HepG2 (cell line): ENCODE results near the gene NFIL3. TPM values are rescaled to one million over a fixed set of nuclear protein-coding genes. Genes with fewer than 3 reads are reported as not detected.

Source experiments
- ATAC-seq: fragments of 200-7000 bp; cut with Tn5 transposase; 3 replicates; pipeline ENCODE4 v1.9.1; 2020; ENCODE audit warnings: mild to moderate bottlenecking, moderate library complexity
- BruUV-seq: library from RNA; stranded (reverse); fragments of 400-500 nt; replicated peaks from 2 replicates; lab custom pipeline; 2021; lab: Mats Ljungman, UMichigan
- CTCF ChIA-PET: fragments of 300-600 bp; formaldehyde crosslinking; extraction: SDS; loops from one replicate; lab custom pipeline; 2021; ENCODE audit warnings: low total read pairs, inconsistent platforms, low intra/inter-chr PET ratio; lab: Yijun Ruan, JAX
- POLR2A ChIA-PET: fragments of 350-600 bp; sonication (Branson Sonifier 250); formaldehyde crosslinking; loops from one replicate; lab custom pipeline; 2020; ENCODE audit warnings: antibody characterized with exemption, inconsistent platforms; lab: Yijun Ruan, JAX
- DNase-seq: peaks from one replicate; pipeline ENCODE4 v3.0.0-alpha.2; 2015; ENCODE audit warnings: low spot score
- FAIRE-seq: peaks from 3 replicates; lab custom pipeline; 2011; peaks lifted over from hg19 to GRCh38; lab: Jason Lieb, UNC
- H2AFZ ChIP-seq: one replicate; pipeline ENCODE4 v1.6.1; 2011; ENCODE audit warnings: low read length, inconsistent platforms
- H3K27ac ChIP-seq: fragments of 300-600 bp; 3 replicates; pipeline ENCODE4 v1.8.0; 2011; ENCODE audit warnings: mixed run types, mild to moderate bottlenecking, mixed read lengths, low read length, inconsistent platforms; ENCODE audit not compliant: insufficient read depth; ENCODE audit errors: extremely low read length
- H3K27me3 ChIP-seq, 2 experiments: fragments of 200-600 bp in 1 of 2; 2 replicates in 1 of 2; 3 replicates in 1 of 2; pipeline versions ENCODE4 v1.6.0 to v1.8.0; 2011; ENCODE audit warnings: low read length in 2 of 2, mild to moderate bottlenecking in 2 of 2, moderate library complexity in 2 of 2, inconsistent platforms in 1 of 2; ENCODE audit not compliant: insufficient read depth in 2 of 2, control insufficient read depth in 1 of 2
- H3K36me3 ChIP-seq, 2 experiments: fragments of 200-600 bp in 1 of 2; replicated peaks in 1 of 2; 2 replicates in 1 of 2; 3 replicates in 1 of 2; pipeline versions ENCODE4 v1.5.1 to v1.8.0; 2011; ENCODE audit warnings: low read length in 2 of 2, inconsistent platforms in 1 of 2; ENCODE audit not compliant: insufficient read depth in 2 of 2, control insufficient read depth in 1 of 2
- H3K4me1 ChIP-seq: 2 replicates; pipeline ENCODE4 v1.5.1; 2012; ENCODE audit warnings: low read length, inconsistent platforms; ENCODE audit not compliant: insufficient read depth
- H3K4me2 ChIP-seq: 2 replicates; pipeline ENCODE4 v1.6.0; 2011; ENCODE audit warnings: low read depth, low read length, inconsistent platforms
- H3K4me3 ChIP-seq, 3 experiments: fragments of 200-600 bp in 1 of 3; sonication (generic), shearing (Covaris generic) in 1 of 3; replicated peaks in 1 of 3; 2 replicates each; pipeline ENCODE4 v1.5.1; 2011 to 2016; ENCODE audit warnings: low read length in 3 of 3, inconsistent platforms in 2 of 3, low read depth in 2 of 3, mild to moderate bottlenecking in 2 of 3, control low read depth in 1 of 3, mixed read lengths in 1 of 3; ENCODE audit not compliant: insufficient read depth in 1 of 3
- H3K79me2 ChIP-seq: one replicate; pipeline ENCODE4 v1.6.1; 2011; ENCODE audit warnings: low read length, inconsistent platforms; ENCODE audit not compliant: insufficient read depth
- H3K9ac ChIP-seq: 2 replicates; pipeline ENCODE4 v1.6.0; 2011; ENCODE audit warnings: mild to moderate bottlenecking, low read depth, low read length, inconsistent platforms; ENCODE audit not compliant: insufficient read depth
- H3K9me3 ChIP-seq: 2 replicates; pipeline ENCODE4 v1.5.1; 2012; ENCODE audit warnings: mild to moderate bottlenecking, low read length
- H4K20me1 ChIP-seq: 2 replicates; pipeline ENCODE4 v1.6.0; 2011; ENCODE audit warnings: inconsistent platforms, mild to moderate bottlenecking, low read length, moderate library complexity; ENCODE audit not compliant: insufficient read depth
- CBFB ChIP-seq: sonication (generic); formaldehyde crosslinking; IDR thresholded peaks from 2 replicates; pipeline ENCODE4 v1.4.0; 2020; ENCODE audit warnings: missing genetic modification reagents
- DNMT1 ChIP-seq: sonication (generic); formaldehyde crosslinking; IDR thresholded peaks from 2 replicates; pipeline ENCODE4 v1.5.1; 2020; ENCODE audit warnings: mild to moderate bottlenecking, missing genetic modification reagents
- KDM3A ChIP-seq: IDR thresholded peaks from 2 replicates; pipeline ENCODE4 v1.6.1; 2018; ENCODE audit warnings: low read depth, missing compliant biosample characterization
- NCOA1 ChIP-seq: sonication (generic); formaldehyde crosslinking; IDR thresholded peaks from 2 replicates; pipeline ENCODE4 v1.9.0; 2021; ENCODE audit warnings: missing genetic modification reagents
- PAWR ChIP-seq: sonication (generic); formaldehyde crosslinking; IDR thresholded peaks from 2 replicates; pipeline ENCODE4 v1.4.0; 2020; ENCODE audit warnings: missing genetic modification reagents, mild to moderate bottlenecking, borderline replicate concordance
- TAF1 ChIP-seq: sonication (generic); formaldehyde crosslinking; IDR thresholded peaks from 2 replicates; pipeline ENCODE4 v1.4.0; 2020; ENCODE audit warnings: missing genetic modification reagents
- ZKSCAN1 ChIP-seq: fragments of 150-350 bp; IDR thresholded peaks from 2 replicates; pipeline ENCODE4 v1.6.1; 2014; ENCODE audit warnings: low read length
- ZNF101 ChIP-seq: sonication (generic); formaldehyde crosslinking; IDR thresholded peaks from 2 replicates; pipeline ENCODE4 v1.4.0; 2020; ENCODE audit warnings: mild to moderate bottlenecking, low read depth, missing genetic modification reagents, borderline replicate concordance
- ZNF577 ChIP-seq: sonication (generic); formaldehyde crosslinking; IDR thresholded peaks from 2 replicates; pipeline ENCODE4 v1.4.0; 2020; ENCODE audit warnings: mild to moderate bottlenecking, low read depth, missing genetic modification reagents, borderline replicate concordance
- ZNF746 ChIP-seq: sonication (generic); formaldehyde crosslinking; IDR thresholded peaks from 2 replicates; pipeline ENCODE4 v1.8.0; 2022; ENCODE audit warnings: mild to moderate bottlenecking, missing genetic modification reagents
- WGBS: methylation state at CpG from one replicate; pipeline ENCODE4 v1.1.6; 2017; ENCODE audit warnings: low lambda C conversion rate; 5-methylcytosine and 5-hydroxymethylcytosine counted together
- in situ Hi-C: cut with HindIII; loops from 2 replicates; pipeline ENCODE4 v1.10.0; 2017; ENCODE audit warnings: low pct_unique_long_range_greater_than_20kb; ENCODE audit not compliant: extremely low pct_ligation_motif_present
- intact Hi-C: fragments of 100-400 bp; cut with micrococcal nuclease; formaldehyde crosslinking; loops from one replicate; pipeline ENCODE4 v1.10.0; 2022; ENCODE audit not compliant: unreplicated experiment
- polyA plus RNA-seq, 8 experiments: library from polyadenylated mRNA; depleted of rRNA in 3 of 8; stranded (reverse) in 7 of 8; unstranded in 1 of 8; fragments of >200 nt; fragmentation: Illumina TruSeq in 4 of 8; extraction: Trizol in 4 of 8; gene quantifications; 2 replicates each; pipeline versions ENCODE4 v1.2.1 to v1.2.3, GENCODE V29; 2011 to 2016; ENCODE audit warnings: low read depth in 4 of 8, missing spikeins in 1 of 8, mixed read lengths in 1 of 8; ENCODE audit not compliant: insufficient read depth in 1 of 8
- total RNA-seq, 5 experiments: library from RNA; depleted of rRNA; stranded (reverse); fragments of >200 nt; fragmentation: Illumina TruSeq; extraction: Trizol; gene quantifications; 2 replicates each; pipeline ENCODE4 v1.2.3, GENCODE V29; 2016; ENCODE audit warnings: low read depth in 1 of 5
- TF ChIP-seq, protein P1 (sequence below): sonication (generic); formaldehyde crosslinking; IDR thresholded peaks from 2 replicates; pipeline ENCODE4 v1.8.1; 2023; ENCODE audit warnings: missing genetic modification reagents, inconsistent platforms, borderline replicate concordance
- TF ChIP-seq, protein P2 (sequence below): sonication (generic); formaldehyde crosslinking; IDR thresholded peaks from 2 replicates; pipeline ENCODE4 v1.4.0; 2020; ENCODE audit warnings: mild to moderate bottlenecking, missing genetic modification reagents
- TF ChIP-seq, protein P3 (sequence below): IDR thresholded peaks from 2 replicates; pipeline ENCODE4 v1.6.1; 2018; ENCODE audit warnings: missing genetic modification reagents
- TF ChIP-seq, protein P4 (sequence below): sonication (generic); formaldehyde crosslinking; IDR thresholded peaks from 2 replicates; pipeline ENCODE4 v1.4.0; 2020; ENCODE audit warnings: mild to moderate bottlenecking, missing genetic modification reagents

The NFIL3 gene
- total and polyA plus RNA-seq, 2 of the 13 experiments (the other 11 are each of a cell fraction or from before 2014, with no cell fraction given) = 46.6 to 54.2 TPM

DNA sequence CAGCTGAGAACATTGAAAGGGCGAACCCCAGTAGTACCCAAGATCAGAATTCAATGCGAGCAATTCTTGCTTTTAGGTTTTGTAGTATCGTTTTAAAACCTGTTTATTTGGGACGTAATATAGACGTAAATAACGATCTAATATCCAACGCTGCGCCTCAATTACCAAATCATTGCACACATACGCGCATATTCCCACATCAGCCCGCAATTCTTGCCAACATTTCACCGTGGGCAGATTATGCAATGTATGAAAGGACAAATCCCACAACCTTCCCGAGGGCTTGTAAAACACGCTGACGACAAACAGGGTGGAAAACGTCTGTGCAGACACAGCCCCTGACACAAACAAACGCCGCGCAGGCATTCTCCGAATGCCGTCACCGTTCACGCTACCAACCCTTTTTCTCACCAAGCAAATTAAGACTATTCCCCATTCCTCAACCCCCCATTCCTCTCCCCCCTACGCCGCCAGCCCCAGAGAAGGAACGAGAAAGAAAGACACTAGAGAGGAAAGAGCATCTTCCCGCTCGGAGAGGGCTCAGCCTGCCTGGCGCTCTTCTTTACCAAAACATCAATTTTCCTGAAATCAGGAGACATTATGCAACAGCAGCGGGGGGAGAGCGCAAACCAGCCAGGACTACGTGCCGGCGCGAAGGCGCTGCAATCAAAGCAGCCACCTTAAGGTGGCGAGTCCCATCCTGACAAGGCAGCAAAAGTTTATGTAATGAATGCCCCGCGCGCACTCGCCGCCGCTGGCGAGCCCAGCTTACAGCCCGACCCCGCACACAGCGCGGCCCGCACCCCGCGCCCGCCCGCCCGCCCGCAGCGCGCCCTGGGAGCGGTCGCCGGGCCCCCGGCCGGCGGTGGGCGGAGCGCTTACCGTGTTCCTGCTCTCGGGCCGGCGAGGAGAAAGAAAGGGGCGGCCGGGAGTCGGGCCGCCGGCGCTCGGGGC lies 597 bp downstream of the NFIL3 start:
- CTCF ChIA-PET = no interaction called here
- H3K4me1 ChIP-seq = peaks cover 41% of the 10 kb centered on the region
- under 1% methylated on average over 35 of the region's 76 CpGs for WGBS
- H3K9me3 ChIP-seq = no peaks in the 10 kb centered on the region
- FAIRE-seq (no peak), DNase-seq (peak; percentile 44), ATAC-seq (no peak)
- in situ Hi-C loops = loop anchor here (5.0 kb wide), 2 partner anchors 61 to 231 kb away; partner anchors contain the start of gene AUH
- H3K79me2 ChIP-seq = peaks cover 68% of the 10 kb centered on the region
- H3K9ac ChIP-seq = peak overlapping the region; percentile 79
- H2AFZ ChIP-seq = no peak overlapping the region
- POLR2A ChIA-PET = interaction anchor here (1.0 to 6.3 kb wide), 14 partner anchors 62 to 389 kb away, joined by 3 to 53 read pairs (median 12); no protein-coding TSS in a partner anchor
- no peaks in the 10 kb centered on the region for H3K36me3 ChIP-seq
- H3K4me2 ChIP-seq = peak overlapping the region; percentile 60
- H4K20me1 ChIP-seq = peaks cover 46% of the 10 kb centered on the region
- H3K27ac ChIP-seq = peak overlapping the region; percentile 83
- H3K27me3 ChIP-seq = no peaks in the 10 kb centered on the region; a peak in 1 of 5 replicates
- BruUV-seq = no TSS peak
- intact Hi-C loops = no loop called here
- peak overlapping the region; percentile 87 to 98 (median 91) for H3K4me3 ChIP-seq
- TF ChIP-seq, protein P1, sequence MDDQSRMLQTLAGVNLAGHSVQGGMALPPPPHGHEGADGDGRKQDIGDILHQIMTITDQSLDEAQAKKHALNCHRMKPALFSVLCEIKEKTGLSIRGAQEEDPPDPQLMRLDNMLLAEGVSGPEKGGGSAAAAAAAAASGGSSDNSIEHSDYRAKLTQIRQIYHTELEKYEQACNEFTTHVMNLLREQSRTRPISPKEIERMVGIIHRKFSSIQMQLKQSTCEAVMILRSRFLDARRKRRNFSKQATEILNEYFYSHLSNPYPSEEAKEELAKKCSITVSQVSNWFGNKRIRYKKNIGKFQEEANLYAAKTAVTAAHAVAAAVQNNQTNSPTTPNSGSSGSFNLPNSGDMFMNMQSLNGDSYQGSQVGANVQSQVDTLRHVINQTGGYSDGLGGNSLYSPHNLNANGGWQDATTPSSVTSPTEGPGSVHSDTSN (CRISPR knock-in tag) = no peak
- TF ChIP-seq ZNF101 (CRISPR knock-in tag) = no peak
- no peak for TF ChIP-seq CBFB (CRISPR knock-in tag)
- TF ChIP-seq ZNF746 = no peak
- TF ChIP-seq TAF1 = peak; percentile 48; the same call in 1 of the 2 replicates
- no peak for TF ChIP-seq ZKSCAN1
- TF ChIP-seq, protein P2, sequence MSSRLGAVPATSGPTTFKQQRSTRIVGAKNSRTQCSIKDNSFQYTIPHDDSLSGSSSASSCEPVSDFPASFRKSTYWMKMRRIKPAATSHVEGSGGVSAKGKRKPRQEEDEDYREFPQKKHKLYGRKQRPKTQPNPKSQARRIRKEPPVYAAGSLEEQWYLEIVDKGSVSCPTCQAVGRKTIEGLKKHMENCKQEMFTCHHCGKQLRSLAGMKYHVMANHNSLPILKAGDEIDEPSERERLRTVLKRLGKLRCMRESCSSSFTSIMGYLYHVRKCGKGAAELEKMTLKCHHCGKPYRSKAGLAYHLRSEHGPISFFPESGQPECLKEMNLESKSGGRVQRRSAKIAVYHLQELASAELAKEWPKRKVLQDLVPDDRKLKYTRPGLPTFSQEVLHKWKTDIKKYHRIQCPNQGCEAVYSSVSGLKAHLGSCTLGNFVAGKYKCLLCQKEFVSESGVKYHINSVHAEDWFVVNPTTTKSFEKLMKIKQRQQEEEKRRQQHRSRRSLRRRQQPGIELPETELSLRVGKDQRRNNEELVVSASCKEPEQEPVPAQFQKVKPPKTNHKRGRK = no peak
- no peak for TF ChIP-seq ZNF577 (CRISPR knock-in tag)
- TF ChIP-seq, protein P3, sequence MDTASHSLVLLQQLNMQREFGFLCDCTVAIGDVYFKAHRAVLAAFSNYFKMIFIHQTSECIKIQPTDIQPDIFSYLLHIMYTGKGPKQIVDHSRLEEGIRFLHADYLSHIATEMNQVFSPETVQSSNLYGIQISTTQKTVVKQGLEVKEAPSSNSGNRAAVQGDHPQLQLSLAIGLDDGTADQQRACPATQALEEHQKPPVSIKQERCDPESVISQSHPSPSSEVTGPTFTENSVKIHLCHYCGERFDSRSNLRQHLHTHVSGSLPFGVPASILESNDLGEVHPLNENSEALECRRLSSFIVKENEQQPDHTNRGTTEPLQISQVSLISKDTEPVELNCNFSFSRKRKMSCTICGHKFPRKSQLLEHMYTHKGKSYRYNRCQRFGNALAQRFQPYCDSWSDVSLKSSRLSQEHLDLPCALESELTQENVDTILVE (CRISPR knock-in tag) = no peak
- TF ChIP-seq PAWR (CRISPR knock-in tag) = no peak
- no peak for TF ChIP-seq DNMT1
- TF ChIP-seq, protein P4, sequence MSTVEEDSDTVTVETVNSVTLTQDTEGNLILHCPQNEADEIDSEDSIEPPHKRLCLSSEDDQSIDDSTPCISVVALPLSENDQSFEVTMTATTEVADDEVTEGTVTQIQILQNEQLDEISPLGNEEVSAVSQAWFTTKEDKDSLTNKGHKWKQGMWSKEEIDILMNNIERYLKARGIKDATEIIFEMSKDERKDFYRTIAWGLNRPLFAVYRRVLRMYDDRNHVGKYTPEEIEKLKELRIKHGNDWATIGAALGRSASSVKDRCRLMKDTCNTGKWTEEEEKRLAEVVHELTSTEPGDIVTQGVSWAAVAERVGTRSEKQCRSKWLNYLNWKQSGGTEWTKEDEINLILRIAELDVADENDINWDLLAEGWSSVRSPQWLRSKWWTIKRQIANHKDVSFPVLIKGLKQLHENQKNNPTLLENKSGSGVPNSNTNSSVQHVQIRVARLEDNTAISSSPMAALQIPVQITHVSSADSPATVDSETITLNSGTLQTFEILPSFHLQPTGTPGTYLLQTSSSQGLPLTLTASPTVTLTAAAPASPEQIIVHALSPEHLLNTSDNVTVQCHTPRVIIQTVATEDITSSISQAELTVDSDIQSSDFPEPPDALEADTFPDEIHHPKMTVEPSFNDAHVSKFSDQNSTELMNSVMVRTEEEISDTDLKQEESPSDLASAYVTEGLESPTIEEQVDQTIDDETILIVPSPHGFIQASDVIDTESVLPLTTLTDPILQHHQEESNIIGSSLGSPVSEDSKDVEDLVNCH (CRISPR knock-in tag) = no peak
- no peak for TF ChIP-seq KDM3A (CRISPR knock-in tag)
- TF ChIP-seq NCOA1 (CRISPR knock-in tag) = no peak
